ENCODE data around the gene MDGA2.

MDGA2 gene

DNA sequence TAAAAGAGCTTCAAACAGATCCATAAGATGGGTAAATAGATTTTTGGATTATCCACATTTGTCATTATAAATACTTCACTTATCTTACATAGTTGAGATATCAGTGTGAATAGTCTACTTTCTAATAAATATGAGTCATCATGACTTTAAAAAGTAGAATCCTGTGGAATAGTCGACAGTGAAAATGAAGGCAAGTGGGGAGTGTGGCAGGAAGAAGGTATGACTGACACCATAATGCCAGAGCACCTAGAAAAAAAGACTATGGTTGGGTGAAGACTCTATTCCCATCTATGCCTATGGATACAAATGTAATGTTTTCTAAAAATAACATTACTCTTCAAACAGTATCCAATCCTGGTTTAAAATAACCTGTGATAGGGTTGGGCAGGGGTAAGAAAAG lies 117.5 kb downstream of the MDGA2 start:
- no peak overlapping the region for H3K27ac ChIP-seq
- TF ChIP-seq CTCF (conservative IDR thresholded peaks at IDR 0.05) = no peak

- no peak overlapping the region for H3K27ac ChIP-seq
- TF ChIP-seq CTCF (conservative IDR thresholded peaks at IDR 0.05) = no peak
These were observed 120.1 kb downstream of the MDGA2 start for GRCh38 chr14:47555333-47555732.

DNA sequence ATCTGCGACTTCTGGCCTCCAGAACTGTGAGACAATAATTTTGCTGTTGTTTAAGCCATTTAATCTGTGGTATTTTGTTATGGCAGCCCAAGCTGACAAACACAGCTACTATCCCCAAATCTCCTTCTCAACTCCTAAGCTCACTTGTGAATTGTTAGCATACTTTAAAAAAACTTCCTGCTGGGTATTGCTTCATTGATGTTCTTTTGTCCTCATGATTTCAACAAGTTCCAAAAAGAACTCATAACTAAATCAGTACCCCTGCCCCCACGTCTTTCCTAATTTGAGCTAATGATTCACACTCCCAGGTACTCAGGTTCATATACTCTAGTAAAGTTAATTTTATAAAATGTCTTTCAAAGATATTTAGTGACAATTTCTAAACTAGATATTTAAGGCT lies 125.5 kb downstream of the MDGA2 start:
- no peak for TF ChIP-seq CTCF (conservative IDR thresholded peaks at IDR 0.05)

DNA sequence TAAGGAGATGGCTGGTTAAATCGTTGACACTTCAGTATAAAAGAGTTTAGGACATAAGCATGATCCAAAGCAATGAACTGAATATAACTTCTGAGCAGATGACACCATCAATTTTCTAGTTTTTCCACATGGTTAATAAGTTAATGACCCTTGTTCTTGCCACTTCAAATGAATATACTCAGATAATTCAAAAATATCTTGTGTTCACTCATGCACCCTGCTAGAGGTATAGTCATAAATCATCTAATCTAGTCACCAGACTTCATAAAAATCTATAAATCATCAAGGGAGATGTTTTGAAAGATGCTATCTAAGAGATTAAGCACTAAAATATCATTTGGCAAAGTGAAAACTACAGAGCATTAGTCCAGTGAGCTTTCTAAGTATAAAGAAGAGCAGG lies 131.9 kb downstream of the MDGA2 start:
- no peak overlapping the region for H3K27ac ChIP-seq

More for the DNA sequence above, 125.5 kb downstream of the MDGA2 start:
- no peak overlapping the region for H3K27ac ChIP-seq

GRCh38 chr14:47541662-47542061 lies 133.7 kb downstream of the MDGA2 start:
- TF ChIP-seq CTCF (conservative IDR thresholded peaks at IDR 0.05) = no peak

More for the DNA sequence above, 131.9 kb downstream of the MDGA2 start:
- TF ChIP-seq CTCF (conservative IDR thresholded peaks at IDR 0.05) = no peak

GRCh38 chr14:47539031-47539461 lies 136.4 kb downstream of the MDGA2 start:
- H3K27ac ChIP-seq = no peak overlapping the region
- TF ChIP-seq CTCF (conservative IDR thresholded peaks at IDR 0.05) = peak; percentile 81

More at GRCh38 chr14:47541662-47542061, 133.7 kb downstream of the MDGA2 start:
- no peak overlapping the region for H3K27ac ChIP-seq

GRCh38 chr14:47536341-47536740 lies 139.1 kb downstream of the MDGA2 start:
- no peak for TF ChIP-seq CTCF (conservative IDR thresholded peaks at IDR 0.05)

More at GRCh38 chr14:47536341-47536740, 139.1 kb downstream of the MDGA2 start:
- H3K27ac ChIP-seq = no peak overlapping the region

All from VCaP (cell line).